GM13977 (cell line): ENCODE results near the gene SEL1L3.

Source experiments
- DNase-seq: peaks from one replicate; pipeline ENCODE4 v3.0.0; 2012; ENCODE audit warnings: low spot score
- in situ Hi-C: fragments of 300-500 bp; cut with MboI; formaldehyde crosslinking; loops from one replicate; pipeline ENCODE4 v1.12.0; 2022; ENCODE audit warnings: low sequenced_read_pairs, low pct_unique_long_range_greater_than_20kb, mixed read lengths, inconsistent platforms; ENCODE audit not compliant: unreplicated experiment
- TF ChIP-seq, protein P1 (sequence below): IDR thresholded peaks from 2 replicates; pipeline ENCODE4 v1.5.1; 2012; ENCODE audit warnings: mild to moderate bottlenecking, control low read depth; ENCODE audit not compliant: insufficient read depth; ENCODE audit errors: extremely low read depth, missing control alignments

SEL1L3 gene

DNA sequence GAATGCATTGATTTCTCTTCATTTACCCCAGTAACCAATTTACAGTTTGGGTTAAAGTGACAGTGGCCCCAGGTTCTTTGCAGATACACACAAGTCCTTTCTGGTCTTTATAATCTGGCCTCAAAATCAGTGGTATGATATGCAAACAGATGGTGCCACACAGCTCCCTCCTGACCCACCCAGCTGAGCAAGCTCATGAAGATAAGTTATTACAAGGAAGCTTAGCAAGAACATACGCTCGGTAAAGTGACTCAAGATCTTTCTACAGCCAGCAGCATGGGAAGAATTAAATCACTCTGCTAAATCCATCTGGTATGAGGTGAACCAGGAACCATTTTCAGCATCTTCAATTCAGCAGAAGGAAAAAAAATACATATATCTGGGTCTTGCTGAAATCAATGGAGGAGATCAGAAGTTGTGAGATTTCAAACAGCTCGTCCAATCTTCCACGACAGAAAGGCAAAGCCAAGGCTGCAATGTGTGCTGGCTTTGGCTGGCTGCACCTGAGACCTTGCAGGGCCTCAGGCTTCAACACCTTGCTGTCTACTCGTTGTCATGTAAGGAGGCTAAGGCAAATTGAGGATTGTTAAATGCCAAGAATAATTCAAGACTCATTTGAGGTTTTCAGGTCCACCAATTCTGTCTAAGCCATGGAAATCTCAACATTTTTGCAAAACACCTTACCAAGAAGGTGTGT lies 28.2 kb downstream of the SEL1L3 start:
- TF ChIP-seq, protein P1, sequence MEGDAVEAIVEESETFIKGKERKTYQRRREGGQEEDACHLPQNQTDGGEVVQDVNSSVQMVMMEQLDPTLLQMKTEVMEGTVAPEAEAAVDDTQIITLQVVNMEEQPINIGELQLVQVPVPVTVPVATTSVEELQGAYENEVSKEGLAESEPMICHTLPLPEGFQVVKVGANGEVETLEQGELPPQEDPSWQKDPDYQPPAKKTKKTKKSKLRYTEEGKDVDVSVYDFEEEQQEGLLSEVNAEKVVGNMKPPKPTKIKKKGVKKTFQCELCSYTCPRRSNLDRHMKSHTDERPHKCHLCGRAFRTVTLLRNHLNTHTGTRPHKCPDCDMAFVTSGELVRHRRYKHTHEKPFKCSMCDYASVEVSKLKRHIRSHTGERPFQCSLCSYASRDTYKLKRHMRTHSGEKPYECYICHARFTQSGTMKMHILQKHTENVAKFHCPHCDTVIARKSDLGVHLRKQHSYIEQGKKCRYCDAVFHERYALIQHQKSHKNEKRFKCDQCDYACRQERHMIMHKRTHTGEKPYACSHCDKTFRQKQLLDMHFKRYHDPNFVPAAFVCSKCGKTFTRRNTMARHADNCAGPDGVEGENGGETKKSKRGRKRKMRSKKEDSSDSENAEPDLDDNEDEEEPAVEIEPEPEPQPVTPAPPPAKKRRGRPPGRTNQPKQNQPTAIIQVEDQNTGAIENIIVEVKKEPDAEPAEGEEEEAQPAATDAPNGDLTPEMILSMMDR: no peak
- in situ Hi-C loops: no loop called here
- DNase-seq: no peak

DNA sequence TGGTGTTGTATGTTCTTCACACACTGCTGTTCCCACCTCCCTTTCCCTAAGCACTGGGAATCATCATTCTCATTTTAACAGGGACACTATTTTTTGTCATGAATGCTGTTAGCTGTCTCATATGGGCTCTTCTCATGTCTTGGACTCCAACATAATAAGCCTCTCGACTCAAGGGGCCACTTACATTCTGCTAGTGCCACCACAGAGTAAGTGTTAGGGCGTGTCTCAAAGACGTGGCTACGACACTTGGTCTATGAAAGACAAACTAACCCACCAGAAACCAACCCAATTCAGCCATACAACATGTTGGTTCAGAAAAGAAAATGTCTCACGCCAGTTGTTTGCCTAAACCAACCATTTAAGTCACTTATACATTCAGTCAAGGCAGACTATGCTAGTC lies 32.2 kb downstream of the SEL1L3 start:
- in situ Hi-C loops: no loop called here
- TF ChIP-seq, protein P1: no peak
- DNase-seq: no peak

DNA sequence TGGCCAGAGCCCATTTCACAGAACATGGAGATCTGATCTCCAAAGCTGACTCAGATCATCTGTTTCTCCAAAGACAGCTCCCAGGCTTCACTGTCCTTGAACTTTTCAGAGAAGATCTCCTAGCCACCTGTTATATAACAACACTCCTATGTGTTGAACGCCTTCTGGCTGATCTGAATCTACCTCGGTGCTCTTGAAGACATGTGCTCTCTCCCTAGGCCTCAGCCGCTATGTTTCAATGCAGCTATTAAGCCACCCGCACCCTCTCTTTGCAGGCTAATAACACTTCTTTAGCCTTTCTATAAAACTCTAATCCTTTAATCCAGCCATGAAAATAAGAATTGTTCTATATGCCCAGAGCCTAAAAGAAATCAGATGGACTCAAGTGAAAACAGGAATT lies 34.9 kb downstream of the SEL1L3 start:
- no peak for DNase-seq
- in situ Hi-C loops: no loop called here
- TF ChIP-seq, protein P1: no peak

DNA sequence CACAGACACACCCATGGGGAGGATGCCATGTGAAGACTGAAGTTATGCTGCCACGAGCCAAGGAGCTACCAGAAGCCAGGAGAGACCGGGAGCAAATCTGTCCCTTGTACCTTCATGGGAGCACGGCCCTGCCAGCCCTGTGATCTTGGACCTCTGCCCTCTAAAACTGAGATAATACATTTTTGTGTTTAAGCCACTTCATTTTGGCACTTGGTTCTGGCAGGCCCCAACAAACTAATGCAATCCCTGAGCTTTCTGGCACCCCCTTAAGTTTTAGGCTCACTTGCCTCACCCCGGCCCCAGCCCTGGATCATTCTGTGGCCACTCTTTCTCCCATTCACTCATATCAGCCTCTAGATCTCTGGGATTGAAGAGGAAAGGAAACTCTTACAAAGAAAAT lies 35.4 kb downstream of the SEL1L3 start:
- in situ Hi-C loops: no loop called here
- TF ChIP-seq, protein P1: no peak
- DNase-seq: no peak

DNA sequence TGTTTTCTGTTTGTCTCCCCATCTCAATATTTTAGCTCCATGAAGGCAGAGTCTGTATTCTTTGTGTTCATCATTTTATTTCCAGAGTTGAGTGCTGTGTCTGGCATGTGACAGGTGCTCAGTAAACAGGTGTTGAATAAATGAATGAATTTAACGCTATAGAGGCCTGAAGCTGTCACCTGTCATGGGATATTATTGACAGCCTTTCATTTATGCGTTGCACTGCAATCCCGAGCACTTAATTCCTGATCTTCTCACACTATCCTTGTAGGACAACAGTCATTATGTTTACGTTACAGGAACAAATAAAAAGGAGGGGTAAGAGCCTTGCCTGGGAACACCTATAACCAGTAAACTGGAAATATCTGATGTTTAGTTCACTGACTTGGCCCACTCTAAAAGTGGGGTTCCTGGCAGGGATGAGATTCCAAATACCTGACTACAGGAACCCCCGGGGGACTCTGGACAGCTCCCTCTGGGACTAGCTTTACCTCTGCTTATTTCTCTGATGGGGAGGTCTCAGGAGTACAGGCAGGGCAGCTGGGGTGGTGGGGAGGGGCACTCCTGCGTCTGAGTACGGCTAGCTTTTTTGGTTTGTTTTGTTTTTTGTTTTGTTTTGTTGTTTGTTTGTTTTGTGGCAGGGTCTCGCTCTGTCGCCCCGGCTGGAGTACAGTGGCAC lies 36.6 kb downstream of the SEL1L3 start:
- in situ Hi-C loops: no loop called here
- no peak for DNase-seq
- TF ChIP-seq, protein P1: no peak

DNA sequence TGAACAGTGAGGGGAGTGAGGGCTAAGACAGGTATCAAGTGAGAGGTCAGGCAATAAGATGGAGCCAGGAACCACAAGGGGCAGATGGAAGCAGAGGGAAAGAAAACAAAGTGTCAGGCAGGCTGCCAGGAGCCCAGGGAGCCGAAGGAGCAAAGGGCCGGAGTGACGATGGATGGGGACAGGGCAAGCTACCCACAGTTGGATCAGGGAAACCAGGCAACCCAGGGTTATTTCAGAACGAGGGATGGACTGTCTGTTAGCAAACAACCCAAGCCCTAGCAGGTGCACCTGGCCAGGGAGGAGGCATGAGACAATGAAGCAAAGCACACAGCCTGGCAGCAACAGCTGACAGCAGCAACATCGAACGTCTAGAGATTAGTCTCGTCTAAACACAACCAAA lies 39.2 kb downstream of the SEL1L3 start:
- in situ Hi-C loops: no loop called here
- no peak for DNase-seq
- TF ChIP-seq, protein P1: no peak
